HCT116 (cell line): ENCODE results near the gene DMD.

Experiments used
- CTCF ChIP-seq, 3 experiments: fragments of 200-600 bp in 1 of 3; sonication (generic) in 1 of 3; IDR thresholded peaks in 2 of 3; conservative IDR thresholded peaks in 1 of 3; 2 replicates each; pipeline ENCODE4 v1.5.1; 2012 to 2017; ENCODE audit warnings: low read depth in 2 of 3, low read length in 2 of 3, antibody characterized with exemption in 1 of 3, borderline replicate concordance in 1 of 3, control low read depth in 1 of 3, mild to moderate bottlenecking in 1 of 3, mixed read lengths in 1 of 3, mixed run types in 1 of 3, moderate library complexity in 1 of 3; ENCODE audit not compliant: insufficient read depth in 1 of 3
- EZH2 ChIP-seq: fragments of 200-600 bp; sonication (generic); IDR thresholded peaks from 2 replicates; pipeline ENCODE4 v1.6.1; 2017; ENCODE audit warnings: antibody characterized with exemption, mixed run types
- FOSL1 ChIP-seq: IDR thresholded peaks from 2 replicates; pipeline ENCODE4 v1.6.1; 2012; ENCODE audit warnings: low read depth
- JUND ChIP-seq: IDR thresholded peaks from 2 replicates; pipeline ENCODE4 v1.6.1; 2012
- MAX ChIP-seq: IDR thresholded peaks from 2 replicates; pipeline ENCODE4 v1.6.1; 2012
- POLR2A ChIP-seq: IDR thresholded peaks from 2 replicates; pipeline ENCODE4 v1.7.0; 2011; ENCODE audit warnings: borderline replicate concordance; ENCODE audit not compliant: insufficient read depth, insufficient read length; ENCODE audit errors: extremely low read depth
- POLR2AphosphoS5 ChIP-seq: IDR thresholded peaks from 2 replicates; pipeline ENCODE4 v1.6.1; 2011; ENCODE audit warnings: mild to moderate bottlenecking, low read depth, low read length, moderate library complexity
- REST ChIP-seq: IDR thresholded peaks from 2 replicates; pipeline ENCODE4 v1.6.1; 2012; ENCODE audit warnings: low read depth
- SIN3A ChIP-seq: IDR thresholded peaks from 2 replicates; pipeline ENCODE4 v1.6.1; 2012; ENCODE audit warnings: low read depth
- SP1 ChIP-seq: IDR thresholded peaks from 2 replicates; pipeline ENCODE4 v1.6.1; 2012; ENCODE audit warnings: low read depth
- SRF ChIP-seq: IDR thresholded peaks from 2 replicates; pipeline ENCODE4 v1.6.1; 2012; ENCODE audit warnings: low read depth
- YY1 ChIP-seq: IDR thresholded peaks from 2 replicates; pipeline ENCODE4 v1.6.1; 2011; ENCODE audit warnings: low read length, low read depth, moderate library complexity, mild to moderate bottlenecking; ENCODE audit not compliant: insufficient replicate concordance; ENCODE audit errors: extremely low read depth
- ZBTB33 ChIP-seq: IDR thresholded peaks from 2 replicates; pipeline ENCODE4 v1.6.1; 2011; ENCODE audit warnings: mild to moderate bottlenecking, low read length, moderate library complexity; ENCODE audit not compliant: insufficient replicate concordance; ENCODE audit errors: extremely low read depth
- ZNF274 ChIP-seq: fragments of 200-500 bp; sonication (Bioruptor generic); IDR thresholded peaks from 2 replicates; pipeline ENCODE4 v1.6.1; 2014; ENCODE audit warnings: mild to moderate bottlenecking, low read depth, low read length, inconsistent platforms

- no peak for TF ChIP-seq SRF
- no peak for TF ChIP-seq ZBTB33
- TF ChIP-seq POLR2A: no peak
- no peak for TF ChIP-seq REST
- no peak for TF ChIP-seq CTCF (IDR thresholded peaks at IDR 0.05 in 2 of 3, conservative IDR thresholded peaks at IDR 0.05 in 1 of 3; ENCODE audit: borderline replicate concordance in 1 of 3, insufficient read depth in 1 of 3, low read depth in 2 of 3, low read length in 2 of 3)
- no peak for TF ChIP-seq FOSL1
- no peak for TF ChIP-seq POLR2AphosphoS5
- TF ChIP-seq JUND: no peak
- no peak for TF ChIP-seq SP1
- TF ChIP-seq MAX: no peak
- TF ChIP-seq YY1: no peak
- TF ChIP-seq EZH2: no peak
- no peak for TF ChIP-seq ZNF274
- no peak for TF ChIP-seq SIN3A
Observed at GRCh38 chrX:31499109-31499508, 1712.2 kb downstream of the DMD start.
